Measurements from ENCODE around the gene ZNF491.

- TF ChIP-seq EZH2phosphoT487 (IDR thresholded peaks at IDR 0.05; ENCODE audit: borderline replicate concordance, low read depth, low read length) (no peak), CTCF (conservative IDR thresholded peaks at IDR 0.05; ENCODE audit: low read length) (no peak)
Observed at GRCh38 chr19:11832253-11832912, 34.1 kb downstream of the ZNF491 start.

Measured in OCI-LY7 (cell line).